KMS-11 (cell line): ENCODE results near the gene NAA10.

Experiments
- H2AFZ ChIP-seq: fragments of 200-600 bp; sonication (generic); 2 replicates; pipeline ENCODE4 v1.6.1; 2016; ENCODE audit warnings: antibody characterized with exemption, mixed run types, low read depth
- H3K27ac ChIP-seq: fragments of 200-600 bp; sonication (generic); 2 replicates; pipeline ENCODE4 v1.6.1; 2016; ENCODE audit warnings: mild to moderate bottlenecking, mixed run types
- H3K27me3 ChIP-seq: fragments of 200-600 bp; sonication (generic); 2 replicates; pipeline ENCODE4 v1.6.1; 2017; ENCODE audit warnings: mild to moderate bottlenecking, low read depth, mixed run types, moderate library complexity; ENCODE audit not compliant: insufficient read depth
- H3K36me3 ChIP-seq: fragments of 200-600 bp; sonication (generic); 2 replicates; pipeline ENCODE4 v1.6.1; 2017; ENCODE audit warnings: mild to moderate bottlenecking, mixed run types; ENCODE audit not compliant: insufficient read depth
- H3K4me1 ChIP-seq: fragments of 200-600 bp; sonication (generic); 2 replicates; pipeline ENCODE4 v1.6.1; 2016; ENCODE audit warnings: mild to moderate bottlenecking, low read depth, mixed run types; ENCODE audit not compliant: poor library complexity, severe bottlenecking
- H3K4me2 ChIP-seq: fragments of 200-600 bp; sonication (generic); 2 replicates; pipeline ENCODE4 v1.7.0; 2016; ENCODE audit warnings: mild to moderate bottlenecking, mixed run types
- H3K4me3 ChIP-seq: fragments of 200-600 bp; sonication (generic); IDR thresholded peaks from 2 replicates; pipeline ENCODE4 v1.6.1; 2017; ENCODE audit warnings: low read depth, low read length, mixed read lengths; ENCODE audit not compliant: insufficient read depth
- H3K79me2 ChIP-seq: fragments of 200-600 bp; sonication (generic); 2 replicates; pipeline ENCODE4 v1.6.1; 2016; ENCODE audit warnings: low read depth, mixed run types; ENCODE audit not compliant: insufficient read depth
- H3K9ac ChIP-seq: fragments of 200-600 bp; sonication (generic); 2 replicates; pipeline ENCODE4 v1.6.1; 2016; ENCODE audit warnings: mild to moderate bottlenecking, mixed run types
- H4K20me1 ChIP-seq: fragments of 200-600 bp; sonication (generic); 2 replicates; pipeline ENCODE4 v1.6.1; 2016; ENCODE audit warnings: mild to moderate bottlenecking, mixed run types; ENCODE audit not compliant: insufficient read depth
- TF ChIP-seq, protein P1 (sequence below): fragments of 200-600 bp; sonication (generic); conservative IDR thresholded peaks from 2 replicates; pipeline ENCODE4 v1.6.1; 2017; ENCODE audit warnings: low read depth, mild to moderate bottlenecking, antibody characterized with exemption, low read length, moderate library complexity, mixed read lengths

The NAA10 gene

DNA sequence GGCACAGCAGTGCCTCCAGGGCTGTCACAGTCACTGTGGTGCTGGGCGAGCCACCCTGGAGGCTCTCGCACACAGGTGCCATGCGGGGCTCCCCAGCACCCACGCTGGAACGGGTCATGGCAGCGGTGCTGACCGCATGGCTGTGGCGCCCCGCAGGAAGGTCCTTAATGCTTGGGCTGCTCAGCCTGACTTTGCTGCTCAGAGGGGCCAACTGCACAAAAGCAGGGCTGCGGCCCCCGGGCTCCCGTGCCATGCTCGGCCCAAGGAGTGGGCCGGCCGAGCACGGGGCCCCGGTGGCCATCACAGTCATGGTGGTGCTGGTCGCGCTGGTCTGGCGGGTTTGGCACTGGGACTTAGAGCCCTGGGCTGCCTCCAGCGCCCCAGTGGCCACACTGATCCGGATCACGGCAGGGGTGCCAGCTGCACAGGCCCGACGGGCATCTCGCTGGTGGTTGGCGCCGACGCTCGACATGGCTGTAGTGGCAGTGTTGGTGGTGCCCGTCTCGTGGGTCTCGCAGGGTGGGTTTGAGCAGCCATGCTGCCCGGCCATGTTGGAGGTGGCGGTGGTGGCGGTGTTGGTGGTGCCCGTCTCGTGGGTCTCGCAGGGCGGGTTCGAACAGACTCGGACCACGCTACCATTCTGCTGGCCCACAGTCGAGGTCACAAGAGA is 19.9 kb upstream of the NAA10 start:
- Histone ChIP-seq H3K79me2 (no peaks in the 10 kb centered on the region), H3K27ac (no peak overlapping the region), H3K4me3 (no peak overlapping the region), H3K27me3 (no peaks in the 10 kb centered on the region), H3K36me3 (no peaks in the 10 kb centered on the region; the same call in 1 of the 2 replicates), H3K4me2 (no peak overlapping the region), H3K4me1 (no peaks in the 10 kb centered on the region), H2AFZ (no peak overlapping the region), H4K20me1 (no peaks in the 10 kb centered on the region), H3K9ac (no peak overlapping the region)
- TF ChIP-seq, protein P1, sequence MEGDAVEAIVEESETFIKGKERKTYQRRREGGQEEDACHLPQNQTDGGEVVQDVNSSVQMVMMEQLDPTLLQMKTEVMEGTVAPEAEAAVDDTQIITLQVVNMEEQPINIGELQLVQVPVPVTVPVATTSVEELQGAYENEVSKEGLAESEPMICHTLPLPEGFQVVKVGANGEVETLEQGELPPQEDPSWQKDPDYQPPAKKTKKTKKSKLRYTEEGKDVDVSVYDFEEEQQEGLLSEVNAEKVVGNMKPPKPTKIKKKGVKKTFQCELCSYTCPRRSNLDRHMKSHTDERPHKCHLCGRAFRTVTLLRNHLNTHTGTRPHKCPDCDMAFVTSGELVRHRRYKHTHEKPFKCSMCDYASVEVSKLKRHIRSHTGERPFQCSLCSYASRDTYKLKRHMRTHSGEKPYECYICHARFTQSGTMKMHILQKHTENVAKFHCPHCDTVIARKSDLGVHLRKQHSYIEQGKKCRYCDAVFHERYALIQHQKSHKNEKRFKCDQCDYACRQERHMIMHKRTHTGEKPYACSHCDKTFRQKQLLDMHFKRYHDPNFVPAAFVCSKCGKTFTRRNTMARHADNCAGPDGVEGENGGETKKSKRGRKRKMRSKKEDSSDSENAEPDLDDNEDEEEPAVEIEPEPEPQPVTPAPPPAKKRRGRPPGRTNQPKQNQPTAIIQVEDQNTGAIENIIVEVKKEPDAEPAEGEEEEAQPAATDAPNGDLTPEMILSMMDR: no peak

DNA sequence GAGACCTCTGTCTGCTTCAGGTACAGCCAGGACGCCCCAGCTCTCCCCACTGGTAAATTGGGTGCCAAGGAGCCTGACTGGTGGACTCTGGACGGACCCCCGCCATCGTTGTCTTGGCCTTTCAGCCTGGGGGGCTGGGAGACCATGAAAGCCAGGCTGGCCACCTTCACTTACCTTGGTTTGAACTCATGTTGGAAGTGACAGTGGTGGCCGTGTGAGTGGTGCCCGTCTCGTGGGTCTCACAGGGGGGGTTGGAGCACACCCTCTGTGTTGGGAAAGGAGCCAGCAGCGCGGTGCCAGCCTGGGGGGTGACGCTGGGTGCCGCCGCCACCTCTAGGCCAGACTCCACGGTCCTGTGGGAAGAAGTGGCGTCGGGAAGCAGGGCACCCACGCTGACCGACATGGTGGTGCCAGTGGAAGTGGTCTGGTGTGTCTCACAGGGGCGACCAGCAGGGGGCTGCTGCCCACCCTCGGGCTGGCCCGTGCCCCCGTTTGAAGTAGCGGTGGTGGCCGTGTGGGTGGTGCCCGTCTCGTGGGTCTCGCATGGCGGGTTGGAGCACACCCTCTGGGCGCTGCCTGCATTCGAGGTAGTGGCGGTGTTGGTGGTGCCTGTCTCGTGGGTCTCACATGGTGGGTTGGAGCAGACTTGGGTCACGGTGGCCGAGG is 19.2 kb upstream of the NAA10 start:
- Histone ChIP-seq H3K4me3 (no peak overlapping the region), H3K79me2 (no peaks in the 10 kb centered on the region), H4K20me1 (no peaks in the 10 kb centered on the region), H3K36me3 (no peaks in the 10 kb centered on the region; the same call in 1 of the 2 replicates), H2AFZ (no peak overlapping the region), H3K27ac (no peak overlapping the region), H3K27me3 (no peaks in the 10 kb centered on the region), H3K4me1 (no peaks in the 10 kb centered on the region), H3K9ac (no peak overlapping the region), H3K4me2 (no peak overlapping the region)
- TF ChIP-seq, protein P1: no peak

DNA sequence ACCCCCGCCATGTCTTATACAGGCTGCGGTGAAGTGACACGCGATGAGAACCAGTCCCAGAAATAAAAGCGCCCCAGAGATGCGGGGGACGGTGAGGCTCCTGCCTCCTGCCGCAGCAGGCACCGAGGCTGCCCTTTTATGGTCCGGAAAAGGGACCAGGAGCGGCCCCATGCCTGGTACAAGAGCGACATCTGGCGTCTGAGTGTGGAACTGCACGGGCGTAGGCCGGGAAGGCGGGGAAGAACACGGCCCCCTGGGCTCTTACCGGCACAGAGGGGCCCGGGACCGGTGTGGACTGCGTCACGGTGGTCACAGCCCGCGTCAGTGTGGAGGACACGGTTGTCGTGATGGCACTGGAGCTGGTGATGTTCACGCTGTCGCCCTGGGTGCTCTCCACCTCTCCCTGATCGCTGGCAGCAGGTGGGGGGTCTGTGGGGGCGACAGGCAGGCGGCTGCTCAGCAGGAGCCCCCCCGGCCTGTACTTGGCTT is 18.5 kb upstream of the NAA10 start:
- Histone ChIP-seq H3K9ac (no peak overlapping the region), H3K4me1 (no peaks in the 10 kb centered on the region), H4K20me1 (no peaks in the 10 kb centered on the region), H3K27ac (no peak overlapping the region), H3K27me3 (no peaks in the 10 kb centered on the region), H3K36me3 (no peaks in the 10 kb centered on the region; the same call in 1 of the 2 replicates), H3K4me2 (no peak overlapping the region), H2AFZ (no peak overlapping the region), H3K79me2 (no peaks in the 10 kb centered on the region), H3K4me3 (no peak overlapping the region)
- TF ChIP-seq, protein P1: peak; percentile 82

DNA sequence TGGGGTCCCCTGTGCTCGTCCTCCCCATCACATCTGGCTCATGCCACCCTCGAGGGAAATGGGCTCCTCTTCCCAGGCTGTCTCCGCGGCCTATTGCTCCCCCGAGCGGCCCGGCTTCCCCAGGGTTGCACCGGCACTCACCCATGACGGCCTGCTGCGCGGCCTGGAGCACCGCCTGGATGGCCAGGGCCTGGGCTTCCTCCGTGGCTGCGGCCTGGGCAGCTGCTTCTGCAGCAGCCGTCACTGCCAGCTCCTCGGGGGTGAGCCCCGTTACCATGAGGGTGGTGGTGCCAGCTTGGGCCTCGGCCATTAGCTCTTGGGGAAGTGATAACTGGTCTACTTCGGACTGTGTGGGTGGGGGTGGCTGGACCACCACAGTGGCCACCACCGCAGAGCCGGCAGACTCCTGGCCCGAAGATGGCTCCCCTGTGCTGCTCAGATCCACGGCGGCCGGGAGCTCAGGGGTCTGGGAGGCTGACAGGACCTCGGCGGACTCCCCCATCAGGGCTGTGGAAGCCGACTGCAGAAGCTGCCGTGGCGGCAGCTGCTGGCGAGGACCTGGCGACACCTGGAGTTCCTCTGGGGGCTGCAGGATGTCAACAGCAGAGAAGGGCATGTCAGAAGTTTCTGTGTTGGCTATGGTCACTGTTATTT is 17.7 kb upstream of the NAA10 start:
- no peaks in the 10 kb centered on the region for H3K27me3 ChIP-seq
- TF ChIP-seq, protein P1: no peak
- no peak overlapping the region for H2AFZ ChIP-seq
- H3K9ac ChIP-seq: no peak overlapping the region
- H3K4me1 ChIP-seq: no peaks in the 10 kb centered on the region
- no peak overlapping the region for H3K27ac ChIP-seq
- H3K36me3 ChIP-seq: no peaks in the 10 kb centered on the region; the same call in 1 of the 2 replicates
- no peaks in the 10 kb centered on the region for H3K79me2 ChIP-seq
- no peaks in the 10 kb centered on the region for H4K20me1 ChIP-seq
- no peak overlapping the region for H3K4me3 ChIP-seq
- H3K4me2 ChIP-seq: no peak overlapping the region
